ENCODE measurements around the gene COQ10A.
"Not testable (repeated sequence)": the region's sequence is repeated elsewhere in the genome, so short reads cannot be mapped to it uniquely, and the experiment has no call there.

The COQ10A gene

GRCh38 chr12:56244494-56244893 lies 22.2 kb upstream of the COQ10A start:
- DNase-seq: no peak

DNA sequence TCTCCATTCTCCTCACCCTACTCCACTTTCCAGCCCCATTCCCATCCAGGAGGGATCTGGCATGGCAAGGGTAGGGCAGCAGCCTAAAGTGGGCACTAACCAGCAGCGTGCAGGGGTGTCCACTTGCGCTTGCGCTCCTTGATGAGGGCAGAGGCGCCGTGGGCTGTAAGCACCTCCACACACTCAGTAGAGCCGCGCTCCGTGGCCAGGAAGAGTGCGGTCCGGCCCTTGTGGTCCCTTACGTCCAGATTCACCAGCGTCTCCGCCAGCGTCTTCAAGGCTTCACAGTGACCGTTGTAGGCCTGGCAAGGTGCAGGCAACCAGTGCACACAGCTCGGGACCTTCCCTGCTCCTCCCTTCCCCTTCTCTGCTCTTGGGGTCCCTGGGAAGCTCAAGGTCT lies 18.8 kb upstream of the COQ10A start:
- DNase-seq: no peak

GRCh38 chr12:56248711-56249110 lies 18.0 kb upstream of the COQ10A start:
- DNase-seq: no peak

DNA sequence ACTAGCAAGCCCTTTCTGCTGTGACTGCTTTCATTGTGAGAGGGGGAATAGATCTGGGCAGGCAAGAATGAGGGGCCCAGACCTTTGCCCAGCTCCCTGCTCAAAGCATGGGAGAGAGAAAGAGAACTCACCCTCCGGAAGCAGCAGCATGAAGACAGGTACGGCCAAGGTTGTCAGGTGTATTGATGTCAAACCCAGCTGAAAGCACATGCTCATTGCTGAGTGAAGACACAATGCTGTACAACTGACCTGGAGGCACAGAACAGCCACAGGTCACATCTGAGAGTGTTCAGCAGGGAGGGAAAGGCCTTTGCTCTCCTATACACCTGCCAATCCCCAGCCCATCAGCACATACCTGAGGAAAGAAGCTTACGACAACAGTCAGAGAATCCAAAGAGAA lies 14.1 kb upstream of the COQ10A start:
- no peak for DNase-seq

GRCh38 chr12:56253091-56253490 lies 13.7 kb upstream of the COQ10A start:
- no peak for DNase-seq

- no peak for DNase-seq
Measured at GRCh38 chr12:56255671-56256070, 11.1 kb upstream of the COQ10A start.

DNA sequence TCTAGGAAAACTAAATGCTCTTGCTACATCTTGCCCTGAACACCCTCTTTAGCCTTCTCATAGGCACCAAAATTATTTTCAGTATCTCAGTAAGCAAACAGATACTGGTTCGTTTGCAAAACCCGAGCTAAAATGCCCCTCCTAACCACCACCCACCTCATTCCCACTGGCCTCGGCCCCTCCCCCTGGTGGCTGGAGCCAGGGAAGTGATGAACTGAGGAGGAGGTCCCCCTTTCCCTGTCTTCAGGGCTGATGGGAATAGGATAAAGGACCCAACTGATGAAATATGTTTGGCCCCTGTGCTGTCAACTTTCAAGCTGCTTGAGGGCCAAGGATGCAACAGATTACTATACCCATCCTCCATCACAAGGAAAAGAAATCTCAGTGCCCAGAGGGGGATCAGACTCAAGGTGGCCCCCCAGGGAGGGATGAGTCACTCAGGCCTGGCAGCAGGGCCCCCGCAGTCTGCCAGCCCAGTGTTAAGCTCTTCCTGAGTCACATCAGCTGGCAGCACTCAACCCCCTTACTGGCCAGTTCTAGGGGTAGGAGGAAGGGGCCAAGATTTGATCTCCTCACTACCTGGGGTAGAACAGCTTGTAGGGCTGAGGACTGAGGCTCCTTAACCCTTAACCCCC lies 10.3 kb upstream of the COQ10A start:
- DNase-seq: no peak

DNA sequence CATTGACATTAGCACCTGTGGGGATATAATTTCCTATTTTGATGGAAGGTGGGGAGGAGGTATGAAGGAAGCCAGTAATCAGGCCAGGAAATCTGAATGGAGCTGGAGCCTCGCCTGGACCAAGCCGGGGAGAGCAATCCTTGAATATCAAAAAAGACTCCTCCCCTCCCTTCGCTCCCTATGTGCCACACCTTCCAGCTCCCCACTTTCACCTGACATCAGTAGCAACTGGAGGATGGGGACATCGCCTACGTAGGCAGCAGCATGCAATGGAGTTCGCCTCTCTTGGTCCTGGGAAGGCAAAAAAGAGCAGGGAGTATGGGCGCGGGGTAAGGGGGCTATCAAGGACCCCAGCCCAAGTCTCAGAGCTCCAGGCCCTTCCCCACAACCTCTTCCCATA lies 9.7 kb upstream of the COQ10A start:
- DNase-seq: no peak

DNA sequence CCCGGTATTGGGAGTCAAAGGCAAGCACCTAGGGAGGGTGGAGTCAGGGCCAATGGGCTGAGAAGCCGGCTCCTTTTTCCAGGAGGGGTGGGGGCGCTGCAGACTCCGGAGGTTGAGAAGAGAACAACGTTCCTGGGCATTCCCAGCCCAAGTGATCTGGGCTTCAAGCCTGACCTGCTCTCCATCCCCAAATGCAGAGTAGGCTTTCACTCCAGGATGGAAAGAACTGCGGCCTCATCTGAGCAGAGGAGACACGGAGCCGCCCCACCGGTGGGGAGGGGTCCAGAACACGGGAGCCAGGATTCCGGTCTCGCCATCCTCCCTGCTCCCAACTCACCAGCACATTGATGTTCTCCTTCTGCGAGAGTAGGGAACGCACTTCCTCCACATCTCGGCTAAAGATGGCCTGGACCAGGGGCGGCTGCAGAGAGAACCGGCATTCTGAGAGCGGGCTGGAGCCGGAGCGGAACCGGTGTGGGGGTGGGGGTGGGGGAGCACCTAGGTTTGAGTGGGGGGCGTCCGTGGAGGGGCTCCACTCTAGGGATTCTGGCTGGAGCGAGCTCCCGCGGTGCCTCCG lies 9.2 kb upstream of the COQ10A start:
- no peak for DNase-seq

- peak; percentile 17 for DNase-seq
Measured at GRCh38 chr12:56258068-56258819, 8.5 kb upstream of the COQ10A start, which contains the start of gene ANKRD52. Gene ANKRD52, minus strand, starts transcription at chr12:56258384. Its CDS starts 115 bp downstream, at chr12:56258269.

GRCh38 chr12:56258820-56259183 lies 7.9 kb upstream of the COQ10A start:
- DNase-seq: no peak

DNA sequence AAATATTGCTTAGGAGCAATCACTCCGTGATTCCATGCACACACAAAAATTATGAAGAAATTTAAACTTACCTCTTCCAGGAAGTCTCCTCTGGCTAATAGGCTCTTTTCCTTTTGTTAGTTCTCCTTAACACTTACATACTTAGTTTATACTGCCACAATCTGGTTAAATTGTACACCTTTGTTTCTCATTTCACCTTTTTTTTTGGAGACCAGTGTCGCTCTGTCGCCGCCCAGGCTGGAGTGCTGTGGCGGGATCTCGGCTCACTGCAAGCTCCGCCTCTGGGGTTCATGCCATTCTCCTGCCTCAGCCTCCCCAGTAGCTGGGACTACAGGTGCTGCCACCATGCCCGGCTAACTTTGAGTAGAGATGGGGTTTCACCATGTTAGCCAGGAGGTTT lies 6.4 kb upstream of the COQ10A start:
- DNase-seq: no peak

DNA sequence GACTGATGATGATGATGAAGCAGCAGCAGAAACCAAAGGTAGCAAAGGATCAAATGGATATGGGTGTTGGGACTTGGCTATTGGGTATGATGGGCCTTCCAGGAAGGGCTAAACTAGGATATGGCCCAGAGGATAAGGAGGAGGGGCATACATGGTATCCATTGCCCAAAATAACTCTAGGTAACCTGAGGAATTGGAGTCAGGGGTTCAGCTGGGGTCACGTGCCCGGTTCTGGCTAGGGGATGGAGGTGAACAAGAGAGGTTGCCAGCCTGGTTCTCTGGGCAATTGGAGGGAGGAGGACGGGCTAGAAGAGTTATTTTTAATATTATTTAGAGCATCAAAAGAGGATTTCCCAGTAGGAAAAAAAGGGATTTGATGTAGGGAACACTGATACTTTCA lies 5.8 kb upstream of the COQ10A start:
- no peak for DNase-seq

GRCh38 chr12:56261503-56262232 lies 5.1 kb upstream of the COQ10A start:
- no peak for DNase-seq

- not testable (repeated sequence) for DNase-seq
Measured at GRCh38 chr12:56262955-56263354, 3.8 kb upstream of the COQ10A start.

- not testable (repeated sequence) for DNase-seq
Measured at GRCh38 chr12:56266068-56266692, 562 bp upstream of the COQ10A start.

DNA sequence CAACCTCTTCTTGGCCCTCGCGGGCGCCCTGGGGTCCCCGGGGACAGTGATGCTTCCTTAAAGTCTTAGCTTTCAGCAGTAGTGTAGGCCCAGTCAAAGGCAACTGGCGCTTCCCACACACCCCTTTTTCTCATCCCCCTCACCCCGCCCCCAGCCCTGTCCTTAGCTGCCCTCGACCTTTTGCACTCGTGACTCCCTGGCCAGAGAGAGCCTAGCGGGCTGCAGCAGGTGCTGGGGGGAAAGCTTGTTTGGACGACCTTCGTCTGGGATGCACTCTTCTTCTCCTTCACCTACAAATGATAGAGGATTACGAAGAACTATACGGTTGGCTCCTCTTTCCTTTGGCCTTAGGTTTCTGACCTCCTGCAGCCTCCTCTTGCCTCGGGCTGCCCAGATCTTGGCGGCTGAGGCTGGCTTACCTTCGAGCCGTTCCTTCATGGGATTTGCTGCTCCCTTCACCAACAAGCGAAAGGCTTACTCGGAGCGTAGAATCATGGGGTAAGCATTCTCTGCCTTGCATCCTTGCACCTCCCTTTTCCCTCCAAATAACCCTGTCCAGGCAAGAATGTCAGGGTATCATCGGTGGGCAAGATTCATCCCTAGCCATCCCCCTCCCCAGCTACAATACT lies 815 bp downstream of the COQ10A start:
- no peak for DNase-seq

DNA sequence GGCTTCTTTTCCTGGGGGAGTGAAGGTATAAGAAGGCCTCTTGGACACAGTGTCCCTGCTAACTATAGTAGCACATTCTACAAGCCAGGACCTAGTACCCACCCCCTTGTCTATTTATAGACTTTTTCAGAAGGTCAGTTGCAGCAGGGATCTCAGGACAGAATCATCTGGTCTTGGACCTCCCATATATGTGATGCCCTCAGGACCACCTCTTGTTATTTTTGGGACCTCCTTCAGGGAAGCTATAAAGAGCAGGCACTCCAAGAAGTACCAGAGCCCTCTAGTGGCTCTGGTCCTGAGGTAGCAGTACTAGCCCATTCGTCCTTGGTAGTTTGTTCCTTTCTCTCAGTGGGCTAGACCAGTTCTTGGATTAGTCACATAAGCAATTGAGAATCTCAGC lies 4.3 kb downstream of the COQ10A start:
- DNase-seq: no peak

- not testable (repeated sequence) for DNase-seq
Measured at GRCh38 chr12:56272468-56272867, 5.7 kb downstream of the COQ10A start.

GRCh38 chr12:56274299-56274698 lies 7.6 kb downstream of the COQ10A start:
- DNase-seq: no peak

DNA sequence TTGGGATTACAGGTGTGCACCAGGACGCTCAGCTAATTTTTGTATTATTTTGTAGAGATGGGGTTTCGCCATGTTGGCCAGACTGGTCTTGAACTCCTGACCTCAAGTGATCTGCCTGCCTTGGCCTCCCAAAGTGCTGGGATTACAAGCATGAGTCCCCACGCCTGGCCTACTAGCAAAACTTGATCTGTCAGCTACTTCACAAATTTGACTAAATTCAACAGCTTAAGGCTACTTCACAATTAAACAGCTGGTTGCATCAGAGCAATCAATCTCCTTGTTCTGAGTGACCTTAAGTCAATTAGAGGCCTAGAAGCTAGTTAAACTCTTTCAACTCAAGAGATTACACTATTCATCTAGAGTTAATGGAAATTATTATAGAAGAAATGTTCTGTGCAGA lies 12.2 kb downstream of the COQ10A start:
- DNase-seq: no peak

GRCh38 chr12:56280849-56281248 lies 14.1 kb downstream of the COQ10A start:
- DNase-seq: no peak

GRCh38 chr12:56282030-56282429 lies 15.3 kb downstream of the COQ10A start:
- DNase-seq: no peak
